GM18867 (cell line): ENCODE results near the gene CRELD2.

Source experiments
- ATAC-seq: cut with Tn5 transposase; IDR thresholded peaks from one replicate; pipeline ENCODE4 v1.9.1; 2021; ENCODE audit warnings: mild to moderate bottlenecking, moderate library complexity; ENCODE audit not compliant: unreplicated experiment

The CRELD2 gene

GRCh38 chr22:49917974-49918910 is at the start of gene CRELD2, which contains the start of gene ALG12:
TSS of gene CRELD2 (plus strand) at chr22:49918634. CDS start at chr22:49918770, 136 bp downstream.
TSS of gene ALG12 (minus strand) at chr22:49918438. CDS start at chr22:49913765, 4,673 bp downstream.
- peak; percentile 88 for ATAC-seq

GRCh38 chr22:49869086-49869830 is 49.2 kb upstream of the CRELD2 start:
- no peak for ATAC-seq

- ATAC-seq, result no peak
Measured at GRCh38 chr22:49869845-49870712, 48.4 kb upstream of the CRELD2 start.

- ATAC-seq, result no peak
Measured at GRCh38 chr22:49871482-49871881, 47.0 kb upstream of the CRELD2 start.

- no peak for ATAC-seq
Measured at GRCh38 chr22:49872347-49872746, 46.1 kb upstream of the CRELD2 start.

GRCh38 chr22:49873228-49873940 is 45.0 kb upstream of the CRELD2 start:
- no peak for ATAC-seq

GRCh38 chr22:49877642-49878041 is 40.8 kb upstream of the CRELD2 start:
- ATAC-seq, result no peak

- no peak for ATAC-seq
Measured at GRCh38 chr22:49878206-49878605, 40.2 kb upstream of the CRELD2 start.

- no peak for ATAC-seq
Measured at GRCh38 chr22:49879871-49880270, 38.6 kb upstream of the CRELD2 start.

- ATAC-seq, result no peak
Measured at GRCh38 chr22:49880281-49880680, 38.2 kb upstream of the CRELD2 start.

- ATAC-seq, result no peak
Measured at GRCh38 chr22:49881856-49882255, 36.6 kb upstream of the CRELD2 start.

GRCh38 chr22:49882519-49883293 is 35.7 kb upstream of the CRELD2 start:
- no peak for ATAC-seq

- no peak for ATAC-seq
Measured at GRCh38 chr22:49883294-49883640, 35.2 kb upstream of the CRELD2 start.

GRCh38 chr22:49884075-49884474 is 34.4 kb upstream of the CRELD2 start:
- no peak for ATAC-seq

GRCh38 chr22:49884503-49885260 is 33.8 kb upstream of the CRELD2 start:
- no peak for ATAC-seq

GRCh38 chr22:49885281-49885680 is 33.2 kb upstream of the CRELD2 start:
- ATAC-seq, result no peak

- ATAC-seq, result no peak
Measured at GRCh38 chr22:49885881-49886280, 32.6 kb upstream of the CRELD2 start.

- no peak for ATAC-seq
Measured at GRCh38 chr22:49886346-49887063, 31.9 kb upstream of the CRELD2 start.
